Measurements from ENCODE around the gene MAB21L4. TPM values are rescaled to one million over a fixed set of nuclear protein-coding genes. Genes with fewer than 3 reads are reported as not detected.

The MAB21L4 gene
- total RNA-seq, 1 donor from 2014 or later, result not detected

GRCh38 chr2:240925568-240926515 lies 29.9 kb upstream of the MAB21L4 start:
- no peak for DNase-seq (ENCODE audit: low read depth in 2 of 2)

GRCh38 chr2:240925191-240925567 lies 29.2 kb upstream of the MAB21L4 start:
- no peak for DNase-seq (ENCODE audit: low read depth in 2 of 2)

- DNase-seq (ENCODE audit: low read depth in 2 of 2), result no peak
Observed at GRCh38 chr2:240922982-240923537, 27.1 kb upstream of the MAB21L4 start.

GRCh38 chr2:240922245-240922981 lies 26.5 kb upstream of the MAB21L4 start:
- no peak for DNase-seq (ENCODE audit: low read depth in 2 of 2)

GRCh38 chr2:240921995-240922244 lies 26.0 kb upstream of the MAB21L4 start:
- no peak for DNase-seq (ENCODE audit: low read depth in 2 of 2)

- peak in 1 of 2 donors; percentile 81 for DNase-seq (ENCODE audit: low read depth in 2 of 2)
Observed at GRCh38 chr2:240921311-240921994, 25.5 kb upstream of the MAB21L4 start.

GRCh38 chr2:240920783-240921231 lies 24.9 kb upstream of the MAB21L4 start:
- no peak for DNase-seq (ENCODE audit: low read depth in 2 of 2)

- DNase-seq (ENCODE audit: low read depth in 2 of 2), result no peak
Observed at GRCh38 chr2:240919786-240920782, 24.1 kb upstream of the MAB21L4 start.

- no peak for DNase-seq (ENCODE audit: low read depth in 2 of 2)
Observed at GRCh38 chr2:240919161-240919781, 23.3 kb upstream of the MAB21L4 start.

GRCh38 chr2:240918258-240919091 lies 22.5 kb upstream of the MAB21L4 start:
- no peak for DNase-seq (ENCODE audit: low read depth in 2 of 2)

- no peak for DNase-seq (ENCODE audit: low read depth in 2 of 2)
Observed at GRCh38 chr2:240917684-240918257, 21.8 kb upstream of the MAB21L4 start.

- no peak for DNase-seq (ENCODE audit: low read depth in 2 of 2)
Observed at GRCh38 chr2:240917009-240917683, 21.2 kb upstream of the MAB21L4 start.

- peak in 1 of 2 donors; percentile 57 for DNase-seq (ENCODE audit: low read depth in 2 of 2)
Observed at GRCh38 chr2:240916571-240917008, 20.6 kb upstream of the MAB21L4 start.

GRCh38 chr2:240915526-240916341 lies 19.8 kb upstream of the MAB21L4 start:
- no peak for DNase-seq (ENCODE audit: low read depth in 2 of 2)

GRCh38 chr2:240914645-240915525 lies 18.9 kb upstream of the MAB21L4 start:
- no peak for DNase-seq (ENCODE audit: low read depth in 2 of 2)

All from lung microvascular endothelial cell (primary cell).